ENCODE data around the gene ETDA. TPM values are rescaled to one million over a fixed set of nuclear protein-coding genes. Genes with fewer than 3 reads are reported as not detected.

ETDA gene
- not detected for total RNA-seq

DNA sequence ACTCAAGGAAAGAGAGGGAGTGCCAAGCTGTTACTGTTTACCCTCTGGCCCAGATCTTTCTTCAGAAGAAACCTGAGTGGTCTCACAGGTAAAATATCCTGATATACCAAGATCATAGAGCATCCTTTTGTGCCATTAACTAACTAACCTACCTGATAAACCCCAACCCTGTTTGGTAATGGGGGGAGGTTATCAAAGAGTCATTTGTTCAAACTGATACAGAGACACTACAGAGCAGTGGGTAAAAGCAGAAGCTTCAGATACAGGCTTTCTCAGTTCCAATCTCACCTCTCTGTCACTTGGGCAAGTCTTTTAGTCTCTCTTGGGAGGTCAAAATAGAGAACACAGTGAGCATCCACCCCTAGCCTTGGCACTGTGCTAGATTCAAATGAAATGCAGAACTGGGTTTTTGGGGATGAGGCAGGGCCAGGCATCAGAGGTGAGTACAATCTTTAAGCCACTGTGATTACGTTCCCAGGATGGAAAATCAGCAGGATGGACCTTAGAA lies at the start of gene ETDA:
ETDA (plus strand) TSS at position 51 of the 508 bp plus-strand sequence. CDS start 1,216 bp downstream, outside the sequence.

Other genes starting within 250 kb of the ETDA start
- under 1 TPM; 0.48 to 0.58 TPM for gene RTL8B, start 229.5 kb upstream of the ETDA start, total RNA-seq
- gene RTL8C, start 219.7 kb upstream of the ETDA start, total RNA-seq = 10 to 100 TPM; 22.2 to 24.9 TPM
- 10 to 100 TPM; 14.1 to 14.5 TPM for gene RTL8A, start 199.9 kb upstream of the ETDA start, total RNA-seq
- gene SMIM10L2B, start 153.3 kb upstream of the ETDA start, total RNA-seq = under 1 TPM; 0.07 to 0.23 TPM
- not detected for gene ETDB, start 131.5 kb upstream of the ETDA start, total RNA-seq
- gene CT55, start 80.7 kb upstream of the ETDA start, total RNA-seq = not detected
- gene ETDC, start 57.4 kb downstream of the ETDA start, total RNA-seq = not detected
- gene ZNF75D, start 92.0 kb downstream of the ETDA start, total RNA-seq = 10 to 100 TPM; 11.4 to 12.6 TPM
- 1 to 10 TPM; 4.3 to 5.1 TPM for gene ZNF449, start 92.7 kb downstream of the ETDA start, total RNA-seq
- 1 to 10 TPM in 1 of 2 experiments, under 1 TPM in 1; 0.94 to 1.1 TPM for gene SMIM10L2A, start 169.9 kb downstream of the ETDA start, total RNA-seq

Data from activated naive CD4-positive, alpha-beta T cell treated with anti-CD3 and anti-CD28 coated beads, Interleukin-2, amount 10 ng/mL, durations not matched to agents 5 hours and 36 hours (primary cell).